ENCODE data around the gene S1PR4.

The S1PR4 gene

GRCh38 chr19:3175781-3176714, 2.5 kb upstream of the S1PR4 start:
- H3K4me3 ChIP-seq (replicated peaks; ENCODE audit: low read depth, low read length) = no peak overlapping the region
- DNase-seq (ENCODE audit: low read depth) = peak; percentile 51
- no peak for TF ChIP-seq CTCF (IDR thresholded peaks at IDR 0.05; ENCODE audit: low read length, missing control alignments)

GRCh38 chr19:3176715-3177501, 1.7 kb upstream of the S1PR4 start:
- DNase-seq (ENCODE audit: low read depth) = no peak
- no peak overlapping the region for H3K4me3 ChIP-seq (replicated peaks; ENCODE audit: low read depth, low read length)
- TF ChIP-seq CTCF (IDR thresholded peaks at IDR 0.05; ENCODE audit: low read length, missing control alignments) = no peak

GRCh38 chr19:3178973-3179738, 587 bp downstream of the S1PR4 start:
- no peak overlapping the region for H3K4me3 ChIP-seq (replicated peaks; ENCODE audit: low read depth, low read length)
- TF ChIP-seq CTCF (IDR thresholded peaks at IDR 0.05; ENCODE audit: low read length, missing control alignments) = no peak
- no peak for DNase-seq (ENCODE audit: low read depth)

- no peak overlapping the region for H3K4me3 ChIP-seq (replicated peaks; ENCODE audit: low read depth, low read length)
- DNase-seq (ENCODE audit: low read depth) = no peak
Measured at GRCh38 chr19:3179739-3180293, 1.2 kb downstream of the S1PR4 start.

GRCh38 chr19:3183721-3184641, 5.4 kb downstream of the S1PR4 start:
- no peak for DNase-seq (ENCODE audit: low read depth)
- H3K4me3 ChIP-seq (replicated peaks; ENCODE audit: low read depth, low read length) = no peak overlapping the region
- no peak for TF ChIP-seq CTCF (IDR thresholded peaks at IDR 0.05; ENCODE audit: low read length, missing control alignments)

More at GRCh38 chr19:3179739-3180293, 1.2 kb downstream of the S1PR4 start:
- no peak for TF ChIP-seq CTCF (IDR thresholded peaks at IDR 0.05; ENCODE audit: low read length, missing control alignments)

Data from fibroblast of pulmonary artery (primary cell).